ENCODE measurements around the gene BTBD18.

BTBD18 gene, protein sequence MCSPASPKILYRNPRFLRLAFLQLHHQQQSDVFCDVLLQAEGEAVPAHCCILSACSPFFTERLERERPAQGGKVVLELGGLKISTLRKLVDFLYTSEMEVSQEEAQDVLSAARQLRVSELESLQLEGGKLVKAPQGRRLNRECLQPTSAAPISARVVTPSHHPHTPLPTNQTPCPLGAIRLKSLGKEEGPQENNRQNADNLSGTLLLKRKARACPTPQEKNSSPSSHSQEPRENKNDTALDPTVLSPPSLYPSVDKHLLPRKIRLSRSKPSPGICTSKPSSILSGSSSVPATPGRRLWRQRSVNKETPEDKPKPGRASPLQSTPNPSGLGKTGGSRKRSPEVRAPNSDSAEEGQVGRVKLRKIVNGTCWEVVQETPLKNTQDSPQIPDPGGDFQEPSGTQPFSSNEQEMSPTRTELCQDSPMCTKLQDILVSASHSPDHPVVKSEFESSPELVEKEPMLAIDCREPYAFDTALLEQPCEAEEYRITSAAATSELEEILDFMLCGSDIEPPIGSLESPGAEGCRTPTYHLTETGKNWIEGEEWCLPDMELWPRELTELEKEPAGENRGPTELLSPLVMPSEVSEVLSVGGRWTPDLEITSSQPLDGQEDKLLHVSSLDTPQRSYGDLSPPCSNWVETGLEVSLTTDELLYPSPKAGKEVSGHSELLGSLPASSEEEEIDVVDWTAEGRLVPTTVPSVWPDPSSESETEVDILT

DNA sequence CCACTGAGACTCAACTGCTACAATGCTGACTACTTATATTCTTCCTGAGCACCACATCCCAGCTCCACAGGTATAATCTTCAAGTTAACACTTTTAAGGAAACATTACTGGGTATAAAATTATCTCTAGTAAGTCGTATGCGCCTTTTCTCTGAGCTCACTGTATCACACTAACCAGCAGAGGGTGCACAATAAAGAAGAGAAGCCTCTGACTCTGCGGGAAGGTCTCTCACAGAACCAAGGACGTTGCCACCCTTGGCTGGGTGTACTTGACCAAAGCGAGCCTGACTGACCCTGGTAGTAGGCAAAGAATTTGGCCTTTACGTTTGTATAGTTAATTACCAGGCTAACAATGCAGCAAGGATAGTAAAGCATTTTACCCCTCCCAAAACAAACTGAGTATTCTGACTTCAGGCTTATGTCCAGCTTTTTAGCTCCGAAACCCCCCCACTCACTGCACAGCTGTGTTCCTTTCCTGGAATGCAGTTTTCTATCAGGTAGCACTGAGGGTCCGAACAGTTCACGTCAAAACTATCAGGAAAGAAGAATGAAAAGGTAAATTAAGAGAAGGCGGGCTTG lies at the start of gene BTBD18:
Gene BTBD18, minus strand, starts transcription at position 144 of the 578 bp plus-strand sequence. CDS start 631 bp downstream, outside the sequence.
- DNase-seq (ENCODE audit: low read depth in 2 of 2), result no peak

DNA sequence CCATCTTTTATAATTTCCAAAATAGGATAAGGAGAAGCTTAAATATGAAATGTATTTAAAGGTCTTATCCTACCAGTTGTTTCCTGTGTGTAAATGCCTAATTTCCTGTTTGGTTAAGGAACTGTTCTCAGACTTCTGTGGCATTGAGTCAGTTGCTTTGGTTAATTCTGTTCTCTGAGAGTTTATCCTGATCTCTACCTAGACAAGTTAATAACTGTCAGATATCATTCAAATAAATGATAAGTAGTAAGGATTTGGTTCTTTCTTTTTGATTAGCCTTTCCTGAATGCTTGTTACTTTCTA lies 49.5 kb upstream of the BTBD18 start:
- DNase-seq (ENCODE audit: low read depth in 2 of 2), result no peak

DNA sequence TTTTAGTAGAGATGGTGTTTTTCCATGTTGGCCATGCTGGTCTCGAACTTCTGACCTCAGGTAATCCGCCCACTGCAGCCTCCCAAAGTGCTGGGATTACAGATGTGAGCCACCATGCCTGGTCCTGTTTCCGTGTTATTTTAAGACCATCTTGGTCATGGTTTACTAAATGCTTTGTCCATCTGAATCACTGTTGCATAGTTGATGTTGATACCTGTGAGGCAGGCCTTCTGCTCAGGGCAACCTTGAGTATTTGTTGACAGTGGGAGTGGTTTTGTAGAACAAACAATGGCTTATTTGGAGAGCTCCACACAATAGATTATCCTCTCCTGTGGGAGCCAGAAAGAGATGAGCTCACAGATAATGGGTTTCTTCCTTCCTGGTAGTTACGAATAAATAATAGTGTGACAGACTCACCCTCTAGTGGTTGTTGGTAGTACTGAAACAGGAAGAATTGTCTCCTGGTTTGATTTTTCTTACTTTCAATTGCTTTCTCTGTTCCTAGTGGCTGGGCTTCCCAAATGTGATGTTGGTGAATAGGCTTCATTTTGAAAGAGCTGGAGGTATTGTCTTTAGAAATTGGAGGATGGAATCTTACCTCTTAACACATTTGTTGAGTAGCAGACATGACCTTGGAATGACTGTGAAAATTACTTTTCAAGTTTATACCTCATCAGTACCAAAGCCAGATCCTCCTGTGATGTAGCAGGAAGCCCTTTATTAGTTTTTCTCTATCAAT lies 49.0 kb upstream of the BTBD18 start:
- no peak for DNase-seq (ENCODE audit: low read depth in 2 of 2)

DNA sequence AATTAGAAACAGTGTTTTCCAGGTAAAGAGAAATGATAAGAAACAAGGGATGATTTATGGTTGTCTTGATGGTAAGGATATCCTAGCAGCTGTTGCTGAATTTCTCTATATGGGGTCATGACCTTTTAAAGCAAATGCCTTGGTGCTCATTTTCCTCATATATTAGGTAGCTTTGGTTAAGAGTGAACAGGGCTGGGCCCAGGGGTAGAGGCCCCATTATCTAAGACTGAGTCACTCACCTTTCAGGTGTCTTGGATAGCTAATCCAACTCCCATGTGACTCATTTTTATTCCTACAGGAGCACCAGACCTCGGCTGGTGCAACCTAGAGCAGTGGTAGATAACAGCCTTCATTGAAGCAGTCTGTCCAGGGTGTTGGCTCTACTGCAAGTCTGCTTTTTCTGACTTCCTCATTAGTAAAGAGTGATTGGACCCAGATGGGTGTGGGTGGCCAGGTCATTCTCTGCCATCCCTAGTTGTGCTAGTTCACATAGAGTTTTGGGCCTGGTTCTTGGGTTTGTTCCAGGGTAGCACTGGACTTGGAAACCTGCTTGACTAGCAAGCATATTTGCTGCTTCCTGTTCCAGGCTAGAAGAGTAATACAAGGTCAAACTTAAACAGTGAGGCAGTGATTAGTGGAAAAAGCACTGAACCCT lies 47.4 kb upstream of the BTBD18 start:
- no peak for DNase-seq (ENCODE audit: low read depth in 2 of 2)

DNA sequence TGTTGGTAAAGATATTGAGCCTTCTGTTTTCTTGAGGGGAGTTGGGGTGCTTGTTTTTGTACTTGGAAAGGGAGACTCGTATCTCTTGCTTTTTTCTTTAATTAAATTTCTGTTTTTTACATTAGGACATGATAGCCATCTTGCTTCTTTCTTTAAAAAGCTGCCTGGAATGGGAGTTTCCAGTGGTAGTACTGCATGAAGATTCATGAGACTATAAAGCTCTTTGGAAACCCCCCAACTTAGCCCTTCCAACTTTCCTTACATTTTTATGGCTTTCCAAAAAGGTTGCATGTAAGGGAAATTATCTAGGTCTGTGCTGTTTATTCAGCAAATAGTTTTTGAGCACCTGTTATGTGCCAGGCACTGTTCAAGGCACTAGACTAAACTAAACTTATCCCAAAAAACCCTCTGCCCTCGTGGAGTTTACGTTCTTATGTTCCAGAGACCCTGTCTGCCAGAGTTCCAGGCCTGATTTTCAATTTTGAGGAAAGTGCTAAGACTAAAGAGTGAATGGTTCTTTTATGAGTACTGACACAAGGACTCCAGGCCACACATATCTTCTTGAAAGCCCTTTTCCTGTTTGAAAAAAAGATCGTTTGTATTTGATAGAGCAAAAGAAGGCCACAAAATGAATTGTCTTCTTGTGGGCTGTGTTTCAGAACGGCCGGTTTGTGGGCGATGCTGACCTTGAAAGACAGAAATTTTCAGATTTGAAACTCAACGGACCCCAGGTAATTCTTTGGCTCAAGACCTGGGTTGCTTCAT lies 41.9 kb upstream of the BTBD18 start:
- no peak for DNase-seq (ENCODE audit: low read depth in 2 of 2)

DNA sequence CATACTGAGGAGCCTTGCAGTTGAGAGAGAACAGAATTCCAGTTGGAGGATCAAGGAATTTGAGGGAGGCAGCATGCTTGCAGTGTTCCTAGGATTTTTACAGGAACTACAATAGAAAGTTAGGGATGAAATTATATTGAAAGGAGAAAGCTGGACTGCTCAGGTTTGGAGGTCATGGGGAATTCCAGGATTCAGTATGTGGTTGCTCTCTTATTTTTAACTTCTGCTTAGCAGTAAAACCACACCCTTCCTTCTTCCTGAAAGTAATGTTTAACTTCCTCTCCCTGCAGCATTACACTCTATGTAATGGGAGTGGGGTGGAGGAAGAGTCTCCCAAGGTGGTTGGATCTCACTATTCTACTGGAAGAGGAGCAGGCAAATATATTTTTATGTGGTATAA lies 41.3 kb upstream of the BTBD18 start:
- DNase-seq (ENCODE audit: low read depth in 2 of 2), result no peak

DNA sequence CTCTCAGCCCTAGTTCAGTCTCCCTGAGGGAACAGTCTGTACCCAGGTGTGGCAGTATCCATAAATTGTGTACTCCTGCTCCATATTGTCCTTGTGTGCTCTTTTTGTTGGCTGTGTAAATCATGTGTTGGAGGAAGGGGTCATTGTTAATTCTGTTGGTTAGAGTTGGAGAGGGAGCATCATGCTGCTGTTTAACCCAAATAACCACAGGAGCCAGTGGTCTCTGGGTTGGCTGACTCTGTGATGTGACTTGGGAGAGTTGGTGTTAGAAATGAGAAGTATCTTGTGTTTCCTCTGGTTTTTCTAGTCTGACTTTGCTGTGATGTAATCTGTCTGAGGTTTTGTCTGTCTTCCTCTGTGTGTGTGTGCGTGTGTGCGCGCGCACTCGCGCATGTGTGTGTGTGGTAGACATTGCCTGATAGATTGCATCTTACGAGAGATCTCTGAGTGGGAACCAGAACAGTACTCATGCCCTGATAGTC lies 40.5 kb upstream of the BTBD18 start:
- DNase-seq (ENCODE audit: low read depth in 2 of 2), result peak; percentile 60 to 71

DNA sequence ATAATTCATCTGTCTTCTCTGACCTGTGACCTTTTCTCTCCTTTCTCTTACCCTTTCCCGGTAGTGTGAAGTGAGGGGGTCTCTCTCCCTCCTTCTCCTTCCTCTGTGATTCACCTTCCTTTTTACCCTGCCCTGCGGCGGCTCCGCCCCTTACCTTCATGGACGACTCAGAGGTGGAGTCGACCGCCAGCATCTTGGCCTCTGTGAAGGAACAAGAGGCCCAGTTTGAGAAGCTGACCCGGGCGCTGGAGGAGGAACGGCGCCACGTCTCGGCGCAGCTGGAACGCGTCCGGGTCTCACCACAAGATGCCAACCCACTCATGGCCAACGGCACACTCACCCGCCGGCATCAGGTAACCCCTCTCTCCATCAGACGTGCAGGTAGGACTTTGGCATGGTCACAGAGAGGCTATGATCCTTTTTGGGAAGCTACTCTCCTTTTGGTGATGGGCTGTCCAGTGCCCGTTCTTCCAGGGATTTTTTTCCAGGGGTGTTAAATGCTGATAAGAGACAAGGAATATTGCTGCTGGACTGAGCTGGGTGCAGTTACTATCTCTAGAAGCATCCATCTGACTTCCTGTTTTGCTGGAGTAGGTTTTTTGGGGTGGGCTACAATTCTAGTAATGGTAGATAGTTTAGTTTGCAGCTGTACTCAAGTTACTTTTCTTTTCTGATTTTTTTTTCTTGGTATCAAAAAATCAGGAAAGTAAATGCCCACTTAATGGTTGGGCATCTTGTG lies 39.9 kb upstream of the BTBD18 start:
- no peak for DNase-seq (ENCODE audit: low read depth in 2 of 2)

DNA sequence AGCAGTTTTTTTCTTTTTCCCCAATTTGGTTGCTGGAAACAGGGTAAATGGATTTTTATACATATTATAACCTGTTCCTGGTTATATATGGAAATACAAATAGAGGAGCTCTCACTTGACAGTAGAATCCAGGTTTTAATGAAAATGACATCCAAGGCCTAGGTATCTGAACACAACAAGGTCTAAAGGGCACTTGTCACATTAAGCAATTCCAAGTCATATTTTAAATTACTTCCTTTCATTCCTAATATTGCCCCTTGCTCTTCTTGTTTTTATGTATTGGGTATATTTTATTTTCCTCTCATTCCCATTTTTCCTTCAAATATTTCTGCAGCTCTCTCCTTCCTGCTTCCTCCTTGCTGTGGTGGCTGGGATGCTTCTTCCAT lies 37.1 kb upstream of the BTBD18 start:
- no peak for DNase-seq (ENCODE audit: low read depth in 2 of 2)

DNA sequence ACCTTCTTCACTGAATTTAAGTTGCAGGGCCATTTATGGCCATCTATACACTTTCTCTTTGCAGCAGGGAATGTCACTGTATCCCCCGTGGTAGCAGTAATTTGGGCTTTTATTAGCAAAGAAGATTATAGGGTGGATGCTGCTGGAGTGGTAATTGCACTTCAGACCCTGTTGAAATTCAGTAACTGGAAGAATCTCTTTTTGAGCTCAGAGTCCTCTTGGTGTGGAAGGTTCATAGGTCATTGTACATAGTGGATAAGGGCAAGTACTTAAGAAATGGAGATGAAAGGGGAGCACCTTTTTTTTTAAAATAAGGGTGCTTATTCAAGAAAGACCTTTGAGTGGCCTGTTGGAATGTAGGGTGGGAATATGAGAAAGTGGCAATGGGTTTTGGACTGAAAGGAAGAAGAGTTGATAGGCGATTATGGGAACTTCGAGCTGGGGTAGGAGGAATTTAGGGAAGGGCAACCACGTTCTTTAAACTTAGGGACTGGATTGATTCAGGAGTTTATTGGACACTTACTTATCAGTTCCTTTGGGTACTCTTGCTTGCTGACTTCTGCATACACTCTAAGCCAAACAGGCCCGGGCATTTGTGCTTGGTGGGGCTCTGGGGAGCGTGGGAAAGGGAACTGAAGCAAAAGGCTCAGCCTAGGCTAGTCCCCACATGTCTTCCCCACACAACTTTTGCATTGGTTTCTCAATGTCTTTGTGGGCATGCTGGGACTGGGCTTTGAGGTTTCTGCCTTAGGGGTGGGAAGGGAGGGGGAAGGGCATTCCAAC lies 36.5 kb upstream of the BTBD18 start:
- no peak for DNase-seq (ENCODE audit: low read depth in 2 of 2)

DNA sequence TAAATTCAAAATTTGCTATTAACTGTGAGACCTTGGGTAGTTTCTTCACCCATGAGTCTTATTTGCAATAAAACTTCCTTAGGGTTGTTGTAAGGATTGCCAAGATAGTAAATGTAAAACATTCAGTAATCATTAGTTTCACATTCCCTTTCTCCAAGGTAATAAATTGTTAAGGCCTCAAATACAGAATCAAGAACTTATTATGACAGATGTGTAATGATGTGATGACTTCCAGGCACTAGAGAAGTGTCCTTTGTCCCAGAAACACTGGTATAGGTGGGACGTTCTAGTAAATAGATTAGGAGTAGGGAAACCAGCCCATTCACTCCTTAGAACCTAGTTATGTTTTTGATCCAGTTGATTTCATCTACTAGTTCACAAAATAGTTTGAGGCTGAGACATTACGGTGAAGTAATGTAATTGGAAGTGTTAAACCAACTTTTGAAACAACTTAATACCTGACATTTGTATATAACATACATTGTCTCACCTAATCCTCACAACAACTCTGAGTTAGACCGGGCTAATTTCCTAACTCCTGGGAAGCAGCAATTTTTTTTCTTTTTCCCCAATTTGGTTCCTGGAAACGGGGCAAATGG lies 35.5 kb upstream of the BTBD18 start:
- DNase-seq (ENCODE audit: low read depth in 2 of 2), result no peak

DNA sequence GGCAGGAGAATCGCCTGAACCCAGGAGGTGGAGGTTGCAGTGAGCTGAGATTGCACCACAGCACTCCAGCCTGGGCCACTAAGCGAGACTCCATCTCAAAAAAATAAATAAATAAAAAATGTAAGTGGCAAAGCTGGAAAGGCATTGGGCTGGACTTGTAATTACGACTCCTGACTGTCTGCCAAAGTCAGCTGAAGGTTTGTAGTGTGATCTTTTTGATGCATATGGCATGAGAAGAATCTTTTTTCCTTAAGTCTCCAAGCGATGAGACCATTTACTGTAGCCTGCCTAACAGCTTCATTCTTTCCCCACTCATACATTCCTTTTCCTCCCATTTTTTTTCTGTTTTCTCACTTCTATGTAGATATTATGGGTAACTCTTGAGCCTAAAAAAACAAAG lies 34.8 kb upstream of the BTBD18 start:
- no peak for DNase-seq (ENCODE audit: low read depth in 2 of 2)

DNA sequence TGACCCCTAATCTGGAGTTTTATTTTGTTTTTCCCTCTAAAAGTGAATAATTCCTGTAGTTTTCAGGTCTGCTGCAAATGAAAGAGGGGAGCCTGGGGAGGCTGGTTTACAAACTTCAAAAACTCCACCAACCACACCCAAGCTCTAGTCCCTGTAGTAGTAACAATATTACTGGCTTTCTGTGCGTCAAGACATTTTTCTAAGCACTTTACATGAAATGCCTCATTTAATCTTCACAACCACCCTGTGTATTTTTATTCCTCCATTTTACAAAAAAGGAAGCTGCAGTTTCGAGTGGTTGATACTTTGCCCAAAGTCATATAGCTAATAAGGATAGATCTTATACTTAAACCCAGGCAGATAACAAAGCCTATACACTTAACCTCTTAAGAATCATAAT lies 33.5 kb upstream of the BTBD18 start:
- no peak for DNase-seq (ENCODE audit: low read depth in 2 of 2)

DNA sequence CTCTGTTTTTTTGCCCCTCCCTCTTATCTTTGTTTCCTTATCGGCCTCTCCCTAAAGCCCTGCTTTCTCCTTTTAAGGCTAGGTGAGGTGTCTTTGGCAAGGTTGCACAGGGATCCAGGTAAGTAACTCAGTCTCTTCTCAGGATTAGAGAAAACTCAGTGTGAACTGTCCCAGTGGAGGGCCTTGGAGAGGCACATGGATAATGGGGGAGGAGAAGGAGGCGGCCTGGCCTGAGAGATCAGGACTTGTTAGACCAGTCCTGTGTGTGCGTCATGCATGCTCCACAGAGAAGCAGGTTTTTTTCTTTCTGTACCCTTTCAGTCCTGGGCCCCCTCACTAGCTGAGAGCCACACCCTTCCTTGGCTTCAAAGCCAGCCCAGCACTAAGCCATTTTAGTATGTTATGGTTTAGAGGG lies 29.9 kb upstream of the BTBD18 start:
- DNase-seq (ENCODE audit: low read depth in 2 of 2), result no peak

DNA sequence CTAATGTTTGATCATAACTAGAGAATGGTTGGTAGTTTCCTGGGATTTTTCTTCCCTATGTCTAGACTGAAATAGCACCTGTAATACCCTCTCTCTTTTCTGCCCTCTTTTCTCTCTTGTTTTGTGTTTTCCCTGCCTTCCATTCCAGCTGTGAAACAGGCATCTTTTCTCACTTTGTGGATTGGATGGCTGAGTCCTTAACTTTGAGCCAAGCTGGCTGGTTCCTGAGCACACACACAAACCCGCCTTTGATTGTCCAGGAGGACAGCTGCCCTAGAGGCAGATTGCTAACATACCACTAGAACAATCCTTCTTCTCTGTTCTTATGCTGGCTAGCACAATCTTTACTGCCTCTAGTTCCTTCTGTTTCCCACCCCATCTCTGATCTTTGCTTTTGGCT lies 27.7 kb upstream of the BTBD18 start:
- no peak for DNase-seq (ENCODE audit: low read depth in 2 of 2)

DNA sequence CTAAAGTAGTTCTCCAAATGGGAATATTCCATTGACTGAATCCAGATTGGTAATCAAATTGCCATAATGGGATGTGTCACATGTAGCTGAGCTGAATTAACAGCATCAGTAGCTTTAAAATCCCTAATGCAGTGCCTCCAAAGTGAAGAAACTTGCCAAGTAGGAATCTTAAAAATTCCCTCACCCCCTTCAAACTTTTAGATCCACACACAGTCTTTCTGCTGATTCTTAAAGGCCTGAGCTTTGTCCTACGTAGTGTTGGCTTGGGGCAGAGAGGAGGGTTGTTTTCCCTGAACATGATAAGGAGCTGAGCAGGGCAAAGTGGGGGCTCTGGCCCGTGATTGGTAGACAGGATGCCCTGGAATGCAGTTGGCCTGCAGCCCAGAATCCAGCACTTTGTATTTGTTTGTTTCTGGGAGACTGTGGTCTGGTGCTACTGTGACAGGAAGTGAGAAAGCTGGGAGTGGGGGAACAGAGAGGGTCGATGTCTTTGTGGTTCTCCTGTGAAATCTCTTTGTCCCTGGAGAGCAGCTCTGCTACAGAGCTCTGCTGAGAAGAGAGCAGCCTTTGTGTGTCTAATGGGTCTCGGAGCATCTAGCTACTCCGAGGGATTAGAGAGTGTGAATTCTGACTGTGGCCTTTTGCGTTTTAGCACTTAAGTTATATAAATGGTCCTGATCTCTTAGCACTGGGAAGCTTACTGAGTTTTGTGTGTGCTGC lies 26.9 kb upstream of the BTBD18 start:
- DNase-seq (ENCODE audit: low read depth in 2 of 2), result no peak

DNA sequence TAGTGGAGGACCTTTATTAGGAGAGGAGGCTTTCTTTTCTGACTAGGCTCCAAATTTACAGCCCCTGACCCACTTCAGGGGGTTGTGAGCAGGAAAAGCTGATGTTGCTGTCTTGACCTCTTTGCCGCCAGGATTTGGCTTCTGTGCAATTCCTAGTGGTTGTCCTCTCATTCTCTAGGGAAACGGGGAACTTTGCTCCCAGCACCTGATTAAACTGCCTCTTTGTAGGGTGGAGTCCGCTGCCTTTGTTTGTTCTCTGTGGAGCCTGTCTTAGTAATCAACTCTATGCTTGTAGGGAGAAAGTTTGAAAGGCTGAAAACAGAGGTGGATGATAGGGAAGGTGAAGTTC lies 26.3 kb upstream of the BTBD18 start:
- DNase-seq (ENCODE audit: low read depth in 2 of 2), result no peak

DNA sequence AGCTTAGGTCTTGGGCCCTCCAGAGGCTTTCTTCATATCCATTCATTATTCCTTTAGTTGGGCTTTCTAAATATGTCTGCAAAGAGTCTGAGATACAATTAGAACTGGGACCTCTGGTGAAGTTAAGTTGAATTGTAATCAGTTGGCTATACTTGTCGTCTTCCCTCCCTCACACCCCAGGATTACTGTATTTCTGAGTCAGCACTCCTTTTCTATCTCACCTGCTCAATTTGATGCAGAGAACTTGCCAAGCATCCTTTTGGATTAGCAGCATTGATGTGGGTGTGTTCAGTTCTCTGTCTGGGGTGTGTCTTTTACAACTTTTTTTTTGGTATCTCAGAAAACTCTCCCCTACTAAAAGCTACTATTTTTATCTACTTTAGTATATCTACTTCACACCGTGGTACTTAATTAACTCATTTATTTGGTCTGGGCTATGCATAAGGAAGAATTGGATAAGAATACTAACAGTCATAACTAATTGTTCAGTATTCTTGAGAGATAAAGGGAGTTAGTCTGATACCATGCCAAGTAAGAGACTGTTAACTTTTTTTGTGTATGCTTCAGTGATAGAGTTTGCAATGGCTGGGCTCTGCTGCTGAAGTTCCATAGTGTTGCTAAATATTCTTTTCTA lies 25.1 kb upstream of the BTBD18 start:
- DNase-seq (ENCODE audit: low read depth in 2 of 2), result no peak

All from stimulated activated CD4-positive, alpha-beta T cell treated with anti-CD3 and anti-CD28 coated beads, Interleukin-15, amount 100 ng/mL, for 48 hours (primary cell).